ENCODE results near the gene ACCSL. TPM values are rescaled to one million over a fixed set of nuclear protein-coding genes. Genes with fewer than 3 reads are reported as not detected.
A peak's percentile ranks its signal among the peaks of the same experiment; 100 is the strongest.

ACCSL gene
- polyA plus RNA-seq, 4 donors, result 0.14 to 0.16 TPM; not detected in 2

DNA sequence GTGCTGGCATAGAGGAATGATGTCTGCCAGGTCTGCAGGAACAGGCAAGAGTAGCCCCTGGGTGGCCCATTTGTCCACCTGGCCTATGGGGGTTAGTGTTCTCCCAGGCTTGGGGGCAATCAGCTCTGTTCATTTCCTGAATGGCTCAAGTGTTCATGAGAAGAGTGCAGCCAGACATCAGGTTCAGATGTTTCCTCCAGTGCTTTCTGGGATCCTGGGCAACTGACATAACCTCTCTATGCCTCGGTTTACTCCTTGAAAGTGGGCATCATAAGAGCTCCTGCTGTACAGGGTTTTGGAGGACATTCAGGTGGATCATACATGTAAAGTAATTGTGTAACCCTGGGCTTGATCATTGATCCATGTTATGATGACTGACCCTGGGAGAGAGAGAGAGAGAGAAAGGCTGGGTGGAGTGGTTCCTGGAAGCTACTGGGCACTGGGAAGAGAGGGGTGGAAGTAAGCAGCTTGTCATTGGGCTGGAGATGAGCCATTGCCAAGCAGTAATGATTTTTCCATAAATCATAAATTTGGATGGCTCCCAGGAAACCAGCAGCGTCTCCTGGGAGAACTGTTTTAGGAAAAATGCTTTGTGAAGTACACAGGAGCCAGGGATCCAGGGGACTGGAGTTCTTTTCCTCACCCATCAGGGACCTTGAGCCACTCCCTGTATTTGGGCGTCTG is 30.2 kb upstream of the ACCSL start:
- no peak for DNase-seq (ENCODE audit: low read depth in 4 of 4, low spot score in 3 of 4)

DNA sequence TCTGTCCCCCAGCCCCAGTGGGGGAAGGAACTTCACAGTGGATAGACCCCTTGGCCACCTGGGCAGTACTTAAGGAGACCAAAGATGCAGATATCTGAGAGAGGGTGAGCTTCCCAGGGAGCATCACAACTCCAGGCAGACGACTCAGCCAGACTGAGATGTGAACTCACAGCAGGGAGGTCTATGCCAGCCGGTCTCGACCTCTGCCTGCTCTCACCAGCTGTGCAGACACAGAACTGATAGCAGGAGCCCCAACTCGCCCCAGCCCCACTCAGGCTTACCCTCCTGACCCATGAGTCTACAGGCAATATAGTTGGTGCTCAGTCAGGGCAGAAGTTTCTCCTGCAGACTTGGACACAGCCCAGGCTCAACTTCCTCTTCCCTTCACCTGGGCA is 29.7 kb upstream of the ACCSL start:
- no peak for DNase-seq (ENCODE audit: low read depth in 4 of 4, low spot score in 3 of 4)

DNA sequence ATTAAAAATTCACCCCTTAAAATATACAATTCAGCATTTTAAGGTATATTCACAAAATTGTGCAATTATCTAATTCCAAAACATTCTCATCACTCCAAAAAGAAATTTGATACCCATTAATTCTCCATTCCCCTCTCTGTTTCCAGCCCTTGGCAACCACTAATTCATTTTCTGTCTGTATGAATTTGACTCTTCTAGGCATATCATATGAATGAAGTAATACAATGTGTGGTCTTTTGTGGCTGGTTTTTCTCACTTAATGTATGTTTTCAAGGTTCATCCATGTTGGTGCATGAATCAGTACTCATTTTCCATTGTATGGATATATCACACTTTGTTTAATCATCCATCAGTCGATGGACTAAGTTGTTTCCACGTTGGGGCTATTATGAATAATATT is 29.0 kb upstream of the ACCSL start:
- DNase-seq (ENCODE audit: low read depth in 4 of 4, low spot score in 3 of 4), result no peak

DNA sequence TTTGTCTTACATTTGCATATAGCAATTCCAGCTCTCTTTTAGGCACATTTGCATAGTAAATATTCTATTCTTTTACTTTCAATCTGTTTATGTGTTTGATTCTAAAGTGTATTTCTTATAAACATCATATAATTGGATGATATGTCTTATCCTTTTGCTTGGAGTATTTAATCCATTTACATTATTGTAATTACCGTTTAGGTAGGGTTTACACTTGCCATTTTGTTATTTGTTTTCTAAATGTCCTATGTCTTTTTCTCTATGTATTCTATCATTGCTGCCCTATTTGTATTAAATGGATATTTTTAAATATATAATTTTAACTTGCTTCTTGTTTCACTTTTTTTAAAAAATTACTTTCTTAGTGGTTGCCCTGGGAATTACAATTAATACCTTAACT is 22.8 kb upstream of the ACCSL start:
- DNase-seq (ENCODE audit: low read depth in 4 of 4, low spot score in 3 of 4), result no peak

DNA sequence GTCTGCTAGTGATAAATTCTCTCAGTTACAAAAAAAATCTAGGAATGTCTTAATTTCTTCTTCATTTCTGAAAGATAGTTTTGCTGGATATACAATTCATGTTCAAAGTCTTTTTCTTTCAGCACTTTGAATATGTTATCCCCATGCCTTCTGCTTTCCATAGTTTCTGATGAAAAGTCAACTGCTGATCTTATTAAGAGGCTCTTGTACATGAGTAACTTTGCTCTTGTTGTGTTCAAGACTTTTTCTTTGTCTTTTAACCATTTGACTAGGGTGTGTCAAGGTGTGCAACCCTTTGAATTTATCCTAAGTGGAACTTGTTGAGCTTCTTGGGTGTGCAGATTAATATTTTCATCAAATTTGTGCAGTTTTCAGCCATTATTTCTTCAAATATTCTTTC is 22.1 kb upstream of the ACCSL start:
- DNase-seq (ENCODE audit: low read depth in 4 of 4, low spot score in 3 of 4), result no peak

DNA sequence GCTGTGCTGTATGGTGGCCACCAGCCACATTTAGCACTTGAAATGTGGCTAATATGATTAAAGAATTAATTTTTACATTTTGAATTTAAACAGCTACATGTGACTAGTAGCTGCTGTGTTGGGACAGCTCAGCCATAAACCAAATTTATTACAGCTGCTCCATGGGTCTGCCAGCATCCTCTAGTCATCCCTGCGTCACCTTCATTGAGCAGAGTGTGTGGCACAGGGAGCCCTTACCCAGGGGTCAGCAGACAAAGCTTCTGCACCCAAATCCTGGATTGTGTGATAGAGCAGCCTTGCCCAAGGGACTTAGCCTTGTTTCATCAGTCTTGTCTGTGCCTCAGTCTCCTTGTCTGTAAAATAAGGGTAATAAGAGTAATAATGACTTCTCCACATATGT is 19.4 kb upstream of the ACCSL start:
- DNase-seq (ENCODE audit: low read depth in 4 of 4, low spot score in 3 of 4), result no peak

DNA sequence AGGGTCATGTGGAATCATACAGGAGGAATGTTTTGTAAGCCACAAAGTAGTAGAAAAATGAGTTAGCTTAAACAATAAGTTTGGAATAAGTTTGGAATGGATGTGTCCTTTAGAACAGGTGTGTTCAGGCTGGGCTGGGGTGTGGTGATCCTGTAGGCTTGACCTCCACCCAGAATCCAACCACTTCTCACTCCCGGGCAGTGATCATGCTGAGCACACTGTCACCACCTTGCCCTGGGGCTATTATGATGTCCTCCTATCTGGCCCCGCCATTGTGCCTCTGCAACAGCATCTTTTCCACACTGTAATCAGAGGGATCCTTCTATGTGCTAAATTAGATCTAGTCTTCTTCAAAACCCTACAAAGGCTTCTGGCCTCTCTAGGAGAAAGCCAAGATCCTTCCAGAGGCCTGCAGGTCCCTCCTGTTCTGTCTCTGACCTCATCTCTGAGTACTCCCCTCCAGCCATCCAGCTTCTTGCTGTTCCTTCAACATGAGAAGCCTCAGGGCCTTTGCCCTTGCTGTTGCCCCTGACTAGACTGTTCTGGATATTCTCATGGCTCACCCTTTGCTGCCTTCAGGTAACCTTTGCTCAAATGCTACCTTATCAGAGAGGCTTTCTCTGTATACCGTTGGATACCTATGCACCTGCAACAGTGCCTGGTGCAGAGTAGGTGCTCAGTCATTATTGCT is 18.8 kb upstream of the ACCSL start:
- DNase-seq (ENCODE audit: low read depth in 4 of 4, low spot score in 3 of 4), result no peak

DNA sequence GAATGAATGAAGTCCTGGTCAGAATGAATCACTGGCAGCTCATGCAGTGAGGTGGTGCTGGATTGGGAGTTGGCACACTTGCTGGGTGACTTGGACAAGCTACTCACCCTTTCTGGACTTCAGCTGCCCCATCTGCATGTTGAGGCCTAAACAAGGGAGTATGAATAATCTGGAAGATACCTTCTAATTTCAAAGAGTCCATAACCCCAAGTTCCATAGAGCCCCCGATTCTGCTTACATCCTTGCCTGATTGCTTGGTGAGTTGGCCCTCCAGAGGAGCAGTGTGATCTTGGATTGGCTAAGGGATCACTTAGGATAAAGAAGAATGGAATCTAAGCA is 18.3 kb upstream of the ACCSL start:
- no peak for DNase-seq (ENCODE audit: low read depth in 4 of 4, low spot score in 3 of 4)

DNA sequence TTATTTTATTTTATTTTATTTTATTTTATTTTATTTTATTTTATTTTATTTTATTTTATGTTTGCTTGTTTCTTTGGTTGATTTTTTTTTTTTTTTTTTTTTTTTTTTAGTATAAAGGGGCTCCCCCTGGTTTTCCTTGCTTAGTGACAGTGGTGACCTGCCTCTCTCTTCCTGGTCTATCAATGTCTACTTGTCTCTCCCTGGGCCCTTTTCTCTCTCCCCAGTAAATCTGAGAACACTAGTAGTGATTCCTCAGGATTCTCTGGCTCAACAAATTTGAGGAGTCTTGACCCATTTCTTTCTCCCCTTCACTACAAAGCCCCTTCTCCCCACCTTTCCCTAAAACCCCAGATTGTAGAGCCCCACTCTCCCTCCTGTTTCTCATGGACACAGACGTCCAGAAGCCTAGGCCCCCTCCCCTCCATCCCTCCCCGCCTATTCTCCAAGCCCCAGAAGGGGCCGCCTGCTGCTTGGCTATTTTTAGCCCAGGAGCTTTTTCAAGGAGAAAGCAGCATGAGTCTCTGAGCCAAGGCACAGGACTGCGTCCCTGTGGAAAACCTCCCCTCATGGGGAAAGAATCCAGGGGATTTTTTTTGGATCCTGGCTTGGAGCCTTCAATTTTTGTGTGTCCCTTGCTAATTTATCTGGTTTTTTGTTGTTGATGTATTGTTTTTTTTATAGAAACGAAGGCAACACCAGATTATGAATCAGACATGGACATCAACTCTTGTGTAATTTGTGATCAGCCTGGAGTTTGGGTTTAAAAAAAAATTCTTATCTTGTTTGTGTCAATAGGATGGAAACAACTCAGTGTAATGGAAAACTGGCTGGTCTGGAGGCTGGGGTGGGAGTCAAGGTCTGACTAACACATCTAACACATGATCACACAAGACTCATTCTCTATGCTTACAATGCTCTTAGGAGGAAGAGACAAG is 17.5 kb upstream of the ACCSL start:
- DNase-seq (ENCODE audit: low read depth in 4 of 4, low spot score in 3 of 4), result peak in 1 of 4 donors; percentile 8

DNA sequence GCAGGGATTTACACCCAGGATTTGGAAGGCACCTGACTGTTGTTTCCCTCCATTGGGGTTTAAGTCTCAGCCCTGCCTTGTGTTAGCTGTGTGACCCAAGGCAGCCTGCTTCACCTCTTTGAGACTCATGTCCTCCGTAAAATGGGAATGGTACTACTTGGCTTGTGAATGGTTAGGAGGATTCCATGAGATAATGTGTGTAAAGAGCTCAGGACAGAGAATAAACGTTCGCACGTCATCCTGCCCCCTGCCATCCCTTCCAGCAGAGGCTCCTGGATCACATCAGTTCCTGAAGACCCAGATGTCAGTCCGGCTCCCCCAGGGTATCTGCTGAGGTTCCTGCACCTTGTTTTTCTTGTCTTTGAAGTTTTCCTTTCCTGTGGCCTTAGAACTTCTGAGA is 16.8 kb upstream of the ACCSL start:
- no peak for DNase-seq (ENCODE audit: low read depth in 4 of 4, low spot score in 3 of 4)

DNA sequence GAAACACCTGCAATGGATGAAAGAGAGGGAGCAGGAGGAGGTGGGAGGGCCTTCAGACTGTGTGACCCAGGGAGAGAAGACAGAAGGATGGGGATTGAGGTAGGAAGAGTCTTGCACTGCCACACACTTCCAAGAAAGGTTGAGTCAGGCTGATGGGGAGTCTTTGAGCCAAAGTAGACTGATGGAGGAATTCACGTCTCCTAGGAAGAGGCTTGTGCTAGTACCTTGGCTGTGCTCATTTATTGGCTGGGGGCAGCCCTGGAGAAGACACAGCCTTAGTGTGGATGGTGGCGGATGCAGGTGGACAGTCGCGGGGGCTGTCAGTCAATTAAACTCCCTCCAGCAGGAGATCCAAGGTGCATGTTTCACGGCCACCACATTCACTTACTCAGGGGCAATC is 16.2 kb upstream of the ACCSL start:
- no peak for DNase-seq (ENCODE audit: low read depth in 4 of 4, low spot score in 3 of 4)

DNA sequence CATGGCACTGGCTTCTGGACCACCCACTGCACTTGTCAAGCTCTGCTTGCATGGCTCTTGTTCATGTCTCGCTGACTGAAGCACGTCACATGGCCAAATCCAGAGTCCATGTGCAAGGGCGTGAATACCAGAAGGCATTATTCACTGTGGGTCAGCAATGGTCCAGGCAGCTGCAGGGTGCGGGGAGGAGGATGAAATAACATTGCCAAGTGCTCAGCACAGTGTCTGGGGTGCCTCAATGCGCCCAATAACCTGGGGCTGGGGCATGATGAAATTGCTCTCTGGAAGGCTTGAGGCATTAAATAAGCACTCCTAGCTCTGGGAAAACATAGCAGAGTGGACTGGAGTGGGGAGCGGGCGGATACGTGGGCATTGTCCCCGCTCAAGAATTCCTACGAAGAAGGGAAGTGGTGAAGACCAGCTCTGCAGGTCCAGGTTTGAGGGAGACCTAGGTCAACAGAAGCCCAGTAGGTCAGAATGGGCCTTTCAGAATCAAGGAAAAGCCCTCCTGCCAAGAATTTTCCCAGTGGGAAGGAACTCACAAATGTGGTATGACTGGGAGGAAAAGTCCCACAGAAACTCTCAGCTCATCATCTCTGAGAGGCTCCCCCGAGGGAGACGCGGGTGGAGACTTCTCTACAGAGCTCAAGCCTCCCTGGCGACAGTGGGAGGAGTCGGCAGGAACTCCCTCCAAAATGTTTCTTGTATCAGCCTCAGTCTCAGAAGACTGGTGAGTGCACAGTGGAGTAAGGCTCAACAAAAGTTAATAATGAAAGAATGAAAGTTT is 15.3 kb upstream of the ACCSL start:
- no peak for DNase-seq (ENCODE audit: low read depth in 4 of 4, low spot score in 3 of 4)

DNA sequence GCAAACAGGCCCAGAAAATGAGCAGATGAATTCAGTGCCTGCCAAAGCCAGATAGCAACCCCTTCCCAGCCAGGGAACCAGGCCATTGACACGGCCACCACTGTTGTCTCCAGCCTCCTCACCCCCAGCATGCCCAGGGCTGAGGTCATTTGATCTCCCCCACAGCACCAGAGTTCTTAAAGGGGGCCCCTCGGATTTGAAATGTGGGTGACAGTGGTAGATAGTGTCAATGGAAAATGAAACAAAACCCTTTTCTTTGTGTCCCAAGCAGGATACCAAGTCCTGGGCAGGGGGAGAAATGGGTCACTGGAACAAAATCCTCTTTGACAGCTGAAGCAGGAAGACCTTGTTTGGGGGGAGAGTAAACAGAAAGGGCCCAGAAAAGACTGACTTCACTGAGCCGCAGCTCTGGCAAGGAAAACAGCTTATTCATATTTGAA is 14.3 kb upstream of the ACCSL start:
- no peak for DNase-seq (ENCODE audit: low read depth in 4 of 4, low spot score in 3 of 4)

DNA sequence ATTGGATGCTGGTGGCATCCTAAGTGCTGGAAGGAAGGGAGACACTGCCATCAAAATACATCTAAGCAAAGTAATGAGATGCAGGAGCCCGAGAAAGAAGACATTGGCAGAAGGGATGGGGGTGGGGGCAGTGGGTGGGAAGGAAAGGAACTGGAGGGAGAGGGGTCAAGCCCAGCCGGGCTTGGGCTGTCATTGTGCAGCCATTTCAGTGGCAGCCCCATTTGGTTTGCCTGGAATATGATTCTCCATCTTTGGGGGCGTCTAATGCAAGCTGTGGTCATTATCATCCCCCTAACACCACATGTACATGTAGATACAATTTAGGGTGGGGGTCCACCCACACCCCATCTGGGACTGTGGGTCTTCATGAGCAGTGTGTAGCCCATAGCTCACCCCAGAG is 13.9 kb upstream of the ACCSL start:
- no peak for DNase-seq (ENCODE audit: low read depth in 4 of 4, low spot score in 3 of 4)

DNA sequence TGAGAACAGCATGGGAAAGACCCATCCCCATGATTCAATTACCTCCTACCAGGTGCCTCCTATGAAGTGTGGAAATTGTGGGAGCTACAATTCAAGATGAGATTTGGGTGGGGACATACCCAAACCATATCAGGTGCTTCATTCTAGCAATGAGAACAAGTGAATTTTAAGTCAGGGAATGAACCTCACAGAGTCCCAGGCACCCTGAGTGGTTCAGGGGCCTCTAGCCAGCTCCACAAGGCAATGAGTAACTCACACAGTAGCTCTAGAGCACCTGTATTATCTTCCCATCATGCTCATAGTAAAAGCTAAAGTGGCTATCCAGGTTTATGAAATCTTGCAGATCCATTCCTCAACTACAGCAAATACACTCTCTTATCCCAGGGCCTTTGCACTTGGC is 13.1 kb upstream of the ACCSL start:
- no peak for DNase-seq (ENCODE audit: low read depth in 4 of 4, low spot score in 3 of 4)

DNA sequence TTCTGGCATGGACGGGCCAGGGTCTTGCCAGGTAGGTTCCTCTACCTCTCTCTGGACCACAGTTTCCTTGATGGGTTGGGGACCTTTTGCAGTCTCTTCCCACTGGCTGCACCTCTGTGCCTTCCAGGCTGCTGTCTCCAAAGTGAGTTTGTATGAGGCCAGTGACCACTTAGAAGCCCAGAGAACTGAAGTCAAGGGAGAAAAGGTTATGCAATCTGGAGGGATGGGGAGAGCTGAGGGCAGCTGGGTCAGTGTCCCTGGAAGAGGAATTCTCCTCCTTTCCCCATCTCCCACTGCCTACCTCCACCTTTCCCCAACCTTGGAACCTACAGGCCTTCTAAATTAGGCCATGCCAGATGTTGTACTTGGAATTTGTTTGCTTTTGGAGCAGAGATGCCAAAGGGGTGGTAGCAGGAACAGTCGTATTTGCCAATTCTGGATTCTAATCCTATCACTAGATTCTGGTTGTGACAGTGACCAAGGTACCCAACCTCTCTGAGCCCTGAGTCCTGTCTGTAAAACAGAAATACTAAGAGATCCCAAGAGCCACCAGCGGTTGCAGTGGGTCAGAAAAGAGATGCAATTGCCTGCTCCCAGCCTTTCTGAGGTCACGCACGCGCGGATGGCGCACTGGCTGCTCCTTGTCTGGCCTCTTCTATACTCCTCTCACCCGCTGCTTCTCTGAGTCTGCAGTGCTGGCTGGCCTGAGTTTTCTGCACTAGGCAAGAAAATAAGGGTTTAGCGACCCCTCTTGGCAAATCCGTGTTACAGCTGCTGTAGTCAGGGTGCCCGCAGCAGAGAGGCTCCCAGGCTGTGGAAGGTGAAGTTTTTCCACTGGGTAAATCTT is 10.7 kb upstream of the ACCSL start:
- DNase-seq (ENCODE audit: low read depth in 4 of 4, low spot score in 3 of 4), result peak; percentile 53 to 74 (median 58)

DNA sequence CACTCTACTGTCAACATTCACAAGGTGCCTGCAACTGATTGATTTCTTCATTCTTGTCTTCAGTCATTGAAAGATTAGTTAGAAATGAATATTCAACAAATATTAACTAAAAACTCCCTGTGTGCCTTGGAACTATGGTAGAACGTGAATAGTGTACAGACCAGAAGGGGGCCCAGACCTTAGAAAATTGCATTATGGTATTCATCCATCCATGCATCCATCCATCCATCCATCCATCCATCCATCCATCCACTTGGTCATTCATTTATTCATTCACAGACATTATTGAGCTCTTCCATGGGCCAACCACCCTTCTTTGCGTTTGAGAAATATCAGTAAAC is 10.2 kb upstream of the ACCSL start:
- DNase-seq (ENCODE audit: low read depth in 4 of 4, low spot score in 3 of 4), result no peak

DNA sequence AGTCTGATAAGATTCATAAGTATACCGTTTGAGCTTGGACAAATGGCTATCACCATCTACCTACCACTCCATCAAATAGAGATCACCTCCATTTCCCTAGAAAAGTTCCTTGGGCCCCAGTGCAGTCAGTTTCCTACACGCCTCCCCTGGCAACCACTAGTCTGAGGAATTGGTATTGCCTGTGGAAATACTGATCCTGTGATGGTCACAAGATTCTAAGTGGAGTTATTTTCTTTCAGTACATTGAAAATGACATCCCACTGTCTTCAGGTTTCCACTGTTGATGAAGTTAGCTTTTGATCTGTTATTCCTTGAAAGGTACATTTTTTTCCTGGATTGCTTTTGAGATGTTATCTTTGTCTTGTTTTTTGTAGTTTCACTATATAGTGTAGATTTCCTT is 4.6 kb upstream of the ACCSL start:
- DNase-seq (ENCODE audit: low read depth in 4 of 4, low spot score in 3 of 4), result no peak

DNA sequence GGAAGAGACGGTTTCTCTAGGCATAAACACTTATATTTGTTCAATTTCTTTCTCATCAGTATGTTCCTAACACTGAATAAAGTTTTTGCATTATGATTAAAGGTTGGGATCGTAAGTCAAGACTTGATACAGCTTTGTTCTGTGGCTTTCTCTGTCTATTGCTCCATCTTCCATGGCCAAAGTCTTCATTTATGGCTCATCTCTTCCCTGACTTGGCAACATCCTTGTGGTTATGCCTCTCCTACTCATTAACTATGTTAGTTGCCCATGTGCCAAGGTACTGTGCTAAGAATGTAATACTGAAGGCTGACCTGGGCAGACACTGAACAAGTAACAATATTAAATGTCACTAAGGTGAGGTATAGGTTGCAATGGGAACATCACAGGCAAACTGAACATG is 1.6 kb upstream of the ACCSL start:
- DNase-seq (ENCODE audit: low read depth in 4 of 4, low spot score in 3 of 4), result no peak

DNA sequence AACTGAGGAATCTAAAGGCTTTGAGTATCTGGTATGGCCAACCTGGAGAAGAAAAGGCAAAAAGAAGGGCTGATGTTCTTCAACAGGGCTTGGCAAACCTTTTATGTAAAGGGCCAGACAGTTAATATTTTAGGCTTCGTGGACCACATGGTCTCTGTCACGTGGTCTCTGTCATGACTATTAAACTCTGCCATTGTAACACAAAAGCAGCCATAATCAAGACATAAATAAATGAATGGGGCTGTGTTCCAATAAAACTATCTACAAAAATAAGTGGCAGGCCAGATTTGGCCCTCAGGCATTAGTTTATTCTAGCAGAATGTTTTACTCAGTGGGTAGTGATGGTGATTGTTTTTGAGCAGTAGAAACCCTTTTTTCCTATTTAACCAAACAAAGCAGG is 483 bp upstream of the ACCSL start:
- DNase-seq (ENCODE audit: low read depth in 4 of 4, low spot score in 3 of 4), result no peak

Measured in left renal pelvis (tissue), 4 donors.